Fibroblast of lung (primary cell): ENCODE results near the gene CREB3L1. TPM values are rescaled to one million over a fixed set of nuclear protein-coding genes. Genes with fewer than 3 reads are reported as not detected.

Experiments
- DNase-seq, 2 donors: peaks; one replicate each; pipeline versions ENCODE4 v3.0.0 to v3.0.0-alpha.2; 2010; ENCODE audit warnings: low read depth in 2 of 2
- H2AFZ ChIP-seq: 2 replicates; pipeline ENCODE4 v1.5.1; 2012; ENCODE audit warnings: low read length, control low read depth, inconsistent platforms
- H3K27ac ChIP-seq: 2 replicates; pipeline ENCODE4 v1.5.1; 2011; ENCODE audit warnings: low read length, control low read depth; ENCODE audit not compliant: insufficient read depth
- H3K27me3 ChIP-seq: 2 replicates; pipeline ENCODE4 v1.5.1; 2011; ENCODE audit warnings: mild to moderate bottlenecking, low read length; ENCODE audit not compliant: control insufficient read depth, insufficient read depth
- H3K36me3 ChIP-seq: 2 replicates; pipeline ENCODE4 v1.5.1; 2011; ENCODE audit warnings: low read length; ENCODE audit not compliant: control insufficient read depth, insufficient read depth
- H3K4me1 ChIP-seq: 2 replicates; pipeline ENCODE4 v1.5.1; 2011; ENCODE audit warnings: low read length; ENCODE audit not compliant: control insufficient read depth, insufficient read depth; ENCODE audit errors: extremely low read depth
- H3K4me2 ChIP-seq: 2 replicates; pipeline ENCODE4 v1.5.1; 2011; ENCODE audit warnings: low read length, control low read depth; ENCODE audit not compliant: insufficient read depth; ENCODE audit errors: extremely low read depth
- H3K4me3 ChIP-seq, 4 experiments: fragments of 200-600 bp in 1 of 4; sonication (generic) in 1 of 4; replicated peaks in 1 of 4; 2 replicates each; pipeline ENCODE4 v1.5.1; 2011 to 2016; ENCODE audit warnings: low read length in 4 of 4, low read depth in 3 of 4, mild to moderate bottlenecking in 3 of 4, control low read depth in 2 of 4, inconsistent platforms in 1 of 4, mixed read lengths in 1 of 4; ENCODE audit not compliant: insufficient read depth in 1 of 4; ENCODE audit errors: control extremely low read depth in 1 of 4
- H3K79me2 ChIP-seq: 2 replicates; pipeline ENCODE4 v1.5.1; 2012; ENCODE audit warnings: mild to moderate bottlenecking, low read length, inconsistent platforms; ENCODE audit not compliant: control insufficient read depth, insufficient read depth
- H3K9ac ChIP-seq: 2 replicates; pipeline ENCODE4 v1.5.1; 2011; ENCODE audit warnings: mild to moderate bottlenecking, low read length, control low read depth; ENCODE audit not compliant: insufficient read depth
- H3K9me3 ChIP-seq: 2 replicates; pipeline ENCODE4 v1.5.1; 2012; ENCODE audit warnings: low read depth, low read length; ENCODE audit not compliant: control insufficient read depth, insufficient read depth
- H4K20me1 ChIP-seq: 2 replicates; pipeline ENCODE4 v1.5.1; 2011; ENCODE audit warnings: low read length; ENCODE audit not compliant: control insufficient read depth, insufficient read depth; ENCODE audit errors: extremely low read depth
- CTCF ChIP-seq, 2 donors: IDR thresholded peaks in 1 of 2; conservative IDR thresholded peaks in 1 of 2; 1 replicate in 1 of 2; 2 replicates in 1 of 2; pipeline ENCODE4 v1.5.1; 2011 to 2012; ENCODE audit warnings: low read length in 2 of 2, control low read depth in 1 of 2, inconsistent platforms in 1 of 2, low read depth in 1 of 2, mild to moderate bottlenecking in 1 of 2
- EZH2 ChIP-seq: IDR thresholded peaks from 2 replicates; pipeline ENCODE4 v1.5.1; 2012; ENCODE audit warnings: low read length, control low read depth, mild to moderate bottlenecking; ENCODE audit errors: missing control alignments
- polyA plus RNA-seq, 2 donors: library from polyadenylated mRNA; depleted of rRNA in 1 of 2; stranded (reverse) in 1 of 2; unstranded in 1 of 2; fragments of >200 nt; gene quantifications; 2 replicates each; pipeline ENCODE4 v1.2.1, GENCODE V29; 2011 to 2012; ENCODE audit warnings: missing spikeins in 1 of 2
- total RNA-seq: library from RNA; depleted of rRNA; stranded (reverse); fragments of >200 nt; gene quantifications from 2 replicates; pipeline ENCODE4 v1.2.1, GENCODE V29; 2014

CREB3L1 gene
- total and polyA plus RNA-seq, 2 donors (not counting 1 experiment from before 2014, with no cell fraction given) = 18.8 to 28.4 TPM

DNA sequence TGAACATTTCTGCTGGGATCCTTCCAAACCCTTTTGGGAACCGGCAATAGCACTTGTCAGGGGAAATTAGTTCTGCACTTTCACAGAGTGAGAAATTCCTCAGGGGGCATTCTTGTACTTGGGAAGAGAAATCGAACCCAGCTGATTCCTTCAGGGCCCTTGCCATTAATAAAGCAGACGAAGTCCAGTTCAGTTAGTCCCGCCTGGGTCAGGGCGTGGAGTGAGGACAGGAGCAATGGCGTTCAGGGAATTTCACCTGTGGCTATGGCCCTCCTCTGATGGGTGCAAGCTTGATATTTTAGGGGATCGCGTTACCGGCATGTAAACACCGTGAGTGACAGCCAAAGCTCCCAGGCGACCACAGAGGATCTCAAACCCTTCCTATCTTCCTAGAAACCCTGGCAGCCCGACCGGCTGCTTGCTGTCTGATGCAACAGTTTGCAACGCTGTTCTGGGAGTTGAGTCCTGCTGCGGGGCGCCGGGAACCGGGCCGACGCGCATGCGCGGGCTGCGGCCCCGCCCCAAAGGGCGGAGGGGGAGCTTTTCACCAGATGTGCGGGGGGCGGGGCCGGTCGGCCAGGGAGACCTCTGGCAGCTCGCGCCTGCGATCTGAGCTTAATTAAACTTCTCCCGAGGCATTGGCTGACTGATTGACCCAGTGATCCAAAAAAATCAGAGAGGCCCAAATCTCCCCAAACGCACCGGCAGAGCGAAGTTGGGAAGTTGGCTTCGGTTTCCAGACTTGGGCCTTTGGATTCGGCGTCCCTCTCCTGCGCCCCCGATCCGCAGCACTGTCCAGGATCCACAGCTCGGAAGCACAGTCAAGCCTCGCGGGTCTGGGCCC lies 34.3 kb upstream of the CREB3L1 start:
- peak overlapping the region; percentile 89 for H3K27ac ChIP-seq
- H2AFZ ChIP-seq = peak overlapping the region; percentile 77
- no peaks in the 10 kb centered on the region for H4K20me1 ChIP-seq
- peak overlapping the region; percentile 71 for H3K9ac ChIP-seq
- peaks cover 20% of the 10 kb centered on the region for H3K4me1 ChIP-seq
- peak; percentile 92 to 98 for DNase-seq
- peak overlapping the region; percentile 92 for H3K4me2 ChIP-seq
- peak overlapping the region; percentile 35 to 52 (median 50) for H3K4me3 ChIP-seq
- TF ChIP-seq EZH2 (no peak), CTCF (conservative IDR thresholded peaks at IDR 0.05 in 1 of 2, IDR thresholded peaks at IDR 0.05 in 1 of 2; ENCODE audit: low read depth in 1 of 2, low read length in 2 of 2) (no peak)
- H3K27me3 ChIP-seq = no peaks in the 10 kb centered on the region
- H3K79me2 ChIP-seq = peaks cover 2% of the 10 kb centered on the region
- no peaks in the 10 kb centered on the region for H3K36me3 ChIP-seq
- no peaks in the 10 kb centered on the region for H3K9me3 ChIP-seq

- H3K4me2 ChIP-seq = peak overlapping the region; percentile 74
- H3K9ac ChIP-seq = peak overlapping the region; percentile 65
- peaks cover 16% of the 10 kb centered on the region for H3K4me1 ChIP-seq
- H3K27ac ChIP-seq = peak overlapping the region; percentile 89
- peak overlapping the region; percentile 74 for H2AFZ ChIP-seq
- peaks cover under 1% of the 10 kb centered on the region for H3K79me2 ChIP-seq
- DNase-seq = no peak
- no peaks in the 10 kb centered on the region for H3K27me3 ChIP-seq
- H3K9me3 ChIP-seq = no peaks in the 10 kb centered on the region
- H4K20me1 ChIP-seq = no peaks in the 10 kb centered on the region
- peak overlapping the region; percentile 25 to 48 (median 28) for H3K4me3 ChIP-seq
- no peak for TF ChIP-seq EZH2
- no peak for TF ChIP-seq CTCF (conservative IDR thresholded peaks at IDR 0.05 in 1 of 2, IDR thresholded peaks at IDR 0.05 in 1 of 2; ENCODE audit: low read depth in 1 of 2, low read length in 2 of 2)
- H3K36me3 ChIP-seq = no peaks in the 10 kb centered on the region
These were observed 33.7 kb upstream of the CREB3L1 start for GRCh38 chr11:46243796-46244109.

GRCh38 chr11:46246521-46246920 lies 30.9 kb upstream of the CREB3L1 start:
- Histone ChIP-seq H3K27ac (no peak overlapping the region), H3K4me2 (no peak overlapping the region), H3K4me1 (peaks cover 28% of the 10 kb centered on the region), H3K9ac (no peak overlapping the region), H3K4me3 (no peak overlapping the region), H2AFZ (no peak overlapping the region), H3K36me3 (no peaks in the 10 kb centered on the region), H3K79me2 (no peaks in the 10 kb centered on the region), H3K9me3 (no peaks in the 10 kb centered on the region), H4K20me1 (no peaks in the 10 kb centered on the region), H3K27me3 (no peaks in the 10 kb centered on the region)
- DNase-seq = peak; percentile 35 to 61
- TF ChIP-seq EZH2 (no peak), CTCF (conservative IDR thresholded peaks at IDR 0.05 in 1 of 2, IDR thresholded peaks at IDR 0.05 in 1 of 2; ENCODE audit: low read depth in 1 of 2, low read length in 2 of 2) (no peak)
